Esophagus muscularis mucosa (tissue), 4 donors: Measurements from ENCODE around the gene ATP1A3.

ENCODE experiments used
- EP300 ChIP-seq: sonication (generic); formaldehyde crosslinking; IDR thresholded peaks from one replicate; pipeline ENCODE4 v1.6.1; 2017; ENCODE audit warnings: antibody characterized with exemption
- POLR2AphosphoS5 ChIP-seq, 2 donors: sonication (generic); formaldehyde crosslinking; IDR thresholded peaks; one replicate each; pipeline ENCODE4 v1.6.1; 2017; ENCODE audit warnings: antibody characterized with exemption in 2 of 2
- TF ChIP-seq, protein P1 (sequence below), 3 experiments: fragments of 200-600 bp in 2 of 3; fragments of 450-650 bp in 1 of 3; sonication (generic) in 2 of 3; IDR thresholded peaks; one replicate each; pipeline ENCODE4 v1.5.1; 2017 to 2019; ENCODE audit warnings: antibody characterized with exemption in 3 of 3, mild to moderate bottlenecking in 2 of 3, moderate library complexity in 1 of 3

DNA sequence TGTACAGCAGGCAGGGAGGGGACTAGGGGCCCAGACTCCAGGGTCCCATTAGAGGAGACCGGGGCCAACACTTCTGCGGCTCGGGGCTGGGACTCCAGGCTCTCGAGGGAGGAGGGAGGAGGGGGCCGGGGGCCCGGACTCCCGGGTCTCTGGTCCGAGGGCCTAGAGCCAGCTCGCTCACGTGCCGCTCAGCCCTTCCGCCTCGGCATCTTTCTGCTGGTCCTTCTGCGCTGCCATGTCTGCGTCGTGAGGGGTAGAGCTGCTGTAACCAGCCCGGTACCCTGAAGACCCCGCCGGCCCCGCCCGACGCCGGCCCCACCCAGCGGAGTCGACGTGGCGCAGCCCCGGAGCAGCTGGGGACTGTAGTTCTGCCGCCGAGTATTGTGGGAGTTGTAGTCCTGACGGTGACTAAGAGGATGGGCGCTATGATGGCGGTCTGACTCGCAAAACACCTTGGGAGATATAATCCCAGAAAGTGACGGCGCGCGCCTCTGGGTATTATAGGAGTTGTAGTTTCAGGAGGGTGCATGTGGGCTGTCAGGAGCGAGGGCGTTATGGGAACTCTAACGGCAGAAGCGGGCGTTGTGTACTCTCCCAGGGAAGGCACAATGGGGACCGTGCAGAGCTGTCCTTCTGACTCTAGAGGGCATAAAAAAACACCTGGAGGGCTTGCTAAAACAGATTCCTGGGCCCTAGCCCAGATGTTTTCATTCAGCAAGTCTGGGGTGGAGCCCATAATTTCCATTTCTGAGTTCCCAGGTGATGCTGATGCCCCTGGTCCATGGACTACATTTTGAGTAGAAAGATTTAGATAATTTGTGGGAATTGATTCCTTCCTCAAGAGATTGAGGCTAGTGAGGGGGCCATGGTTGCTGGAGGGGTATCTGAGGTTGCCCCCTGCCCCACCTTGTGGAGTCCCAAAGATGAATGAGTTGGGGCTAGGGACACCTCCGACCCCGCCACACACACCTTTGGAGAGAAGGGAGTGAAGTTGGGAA is 34.7 kb downstream of the ATP1A3 start, which contains the start of gene RABAC1:
- TF ChIP-seq, protein P1, sequence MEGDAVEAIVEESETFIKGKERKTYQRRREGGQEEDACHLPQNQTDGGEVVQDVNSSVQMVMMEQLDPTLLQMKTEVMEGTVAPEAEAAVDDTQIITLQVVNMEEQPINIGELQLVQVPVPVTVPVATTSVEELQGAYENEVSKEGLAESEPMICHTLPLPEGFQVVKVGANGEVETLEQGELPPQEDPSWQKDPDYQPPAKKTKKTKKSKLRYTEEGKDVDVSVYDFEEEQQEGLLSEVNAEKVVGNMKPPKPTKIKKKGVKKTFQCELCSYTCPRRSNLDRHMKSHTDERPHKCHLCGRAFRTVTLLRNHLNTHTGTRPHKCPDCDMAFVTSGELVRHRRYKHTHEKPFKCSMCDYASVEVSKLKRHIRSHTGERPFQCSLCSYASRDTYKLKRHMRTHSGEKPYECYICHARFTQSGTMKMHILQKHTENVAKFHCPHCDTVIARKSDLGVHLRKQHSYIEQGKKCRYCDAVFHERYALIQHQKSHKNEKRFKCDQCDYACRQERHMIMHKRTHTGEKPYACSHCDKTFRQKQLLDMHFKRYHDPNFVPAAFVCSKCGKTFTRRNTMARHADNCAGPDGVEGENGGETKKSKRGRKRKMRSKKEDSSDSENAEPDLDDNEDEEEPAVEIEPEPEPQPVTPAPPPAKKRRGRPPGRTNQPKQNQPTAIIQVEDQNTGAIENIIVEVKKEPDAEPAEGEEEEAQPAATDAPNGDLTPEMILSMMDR (IDR thresholded peaks at IDR 0.05), result peak in 1 of 3 experiments; percentile 14
- peak; percentile 79 to 85 for TF ChIP-seq POLR2AphosphoS5 (IDR thresholded peaks at IDR 0.05)
- no peak for TF ChIP-seq EP300
